Trophoblast cell (in vitro differentiated cells and primary cell): ENCODE results near the gene FBXO36.

ENCODE experiments used
- DNase-seq, 2 donors: peaks; one replicate each; pipeline ENCODE4 v3.0.0-alpha.2; 2016
- H2AFZ ChIP-seq: 2 replicates; pipeline ENCODE4 v1.6.1; 2013; ENCODE audit warnings: low read length, moderate library complexity, mild to moderate bottlenecking; ENCODE audit not compliant: insufficient read depth, poor library complexity
- H2AK5ac ChIP-seq: 2 replicates; pipeline ENCODE4 v1.6.1; 2013; ENCODE audit warnings: mild to moderate bottlenecking, low read length
- H2BK120ac ChIP-seq: 2 replicates; pipeline ENCODE4 v1.6.1; 2013; ENCODE audit warnings: low read length, mild to moderate bottlenecking, moderate library complexity; ENCODE audit not compliant: insufficient read depth, poor library complexity
- H2BK12ac ChIP-seq: 2 replicates; pipeline ENCODE4 v1.6.1; 2013; ENCODE audit warnings: mild to moderate bottlenecking, low read length, moderate library complexity
- H2BK5ac ChIP-seq: 2 replicates; pipeline ENCODE4 v1.6.1; 2013; ENCODE audit warnings: low read length, low read depth, moderate library complexity, mild to moderate bottlenecking; ENCODE audit not compliant: poor library complexity
- H3K14ac ChIP-seq: 2 replicates; pipeline ENCODE4 v1.6.1; 2013; ENCODE audit warnings: mild to moderate bottlenecking, low read length
- H3K18ac ChIP-seq: 2 replicates; pipeline ENCODE4 v1.6.1; 2013; ENCODE audit warnings: mild to moderate bottlenecking, low read length
- H3K23ac ChIP-seq: 2 replicates; pipeline ENCODE4 v1.6.1; 2013; ENCODE audit warnings: low read length
- H3K27ac ChIP-seq: 2 replicates; pipeline ENCODE4 v1.5.1; 2013; ENCODE audit warnings: low read depth, mild to moderate bottlenecking, inconsistent platforms, low read length, moderate library complexity
- H3K27me3 ChIP-seq: 2 replicates; pipeline ENCODE4 v1.6.1; 2013; ENCODE audit warnings: inconsistent platforms, mild to moderate bottlenecking, low read length, moderate library complexity; ENCODE audit not compliant: insufficient read depth
- H3K36me3 ChIP-seq, 2 experiments: 1 replicate in 1 of 2; 2 replicates in 1 of 2; pipeline ENCODE4 v1.6.1; 2013; ENCODE audit warnings: low read length in 2 of 2, mild to moderate bottlenecking in 2 of 2, moderate library complexity in 1 of 2; ENCODE audit not compliant: insufficient read depth in 2 of 2, control insufficient read depth in 1 of 2
- H3K4ac ChIP-seq: 2 replicates; pipeline ENCODE4 v1.6.1; 2013; ENCODE audit warnings: low read depth, mild to moderate bottlenecking, low read length, moderate library complexity
- H3K4me1 ChIP-seq, 2 experiments: 1 replicate in 1 of 2; 2 replicates in 1 of 2; pipeline ENCODE4 v1.6.1; 2013; ENCODE audit warnings: low read length in 2 of 2, mild to moderate bottlenecking in 2 of 2, moderate library complexity in 1 of 2; ENCODE audit not compliant: insufficient read depth in 2 of 2, control insufficient read depth in 1 of 2
- H3K4me2 ChIP-seq: 2 replicates; pipeline ENCODE4 v1.6.1; 2013; ENCODE audit warnings: inconsistent platforms, mild to moderate bottlenecking, low read length, moderate library complexity
- H3K4me3 ChIP-seq: 2 replicates; pipeline ENCODE4 v1.5.1; 2013; ENCODE audit warnings: mild to moderate bottlenecking, low read depth, low read length, inconsistent platforms
- H3K79me1 ChIP-seq: one replicate; pipeline ENCODE4 v1.6.1; 2013; ENCODE audit warnings: low read length
- H3K79me2 ChIP-seq: 2 replicates; pipeline ENCODE4 v1.6.1; 2013; ENCODE audit warnings: low read length, mild to moderate bottlenecking; ENCODE audit not compliant: control insufficient read depth, insufficient read depth, poor library complexity
- H3K9ac ChIP-seq: 2 replicates; pipeline ENCODE4 v1.6.1; 2013; ENCODE audit warnings: mild to moderate bottlenecking, low read length
- H3K9me3 ChIP-seq: 2 replicates; pipeline ENCODE4 v1.6.1; 2013; ENCODE audit warnings: low read depth, mild to moderate bottlenecking, control low read depth, inconsistent platforms, low read length; ENCODE audit not compliant: insufficient read depth
- H4K12ac ChIP-seq: 2 replicates; pipeline ENCODE4 v1.6.1; 2013; ENCODE audit warnings: low read depth, mild to moderate bottlenecking, low read length, moderate library complexity
- H4K8ac ChIP-seq: 2 replicates; pipeline ENCODE4 v1.6.1; 2013; ENCODE audit warnings: low read depth, mild to moderate bottlenecking, low read length, moderate library complexity
- H4K91ac ChIP-seq: one replicate; pipeline ENCODE4 v1.6.1; 2013; ENCODE audit warnings: low read depth, mild to moderate bottlenecking, low read length, moderate library complexity
- WGBS: extraction: QIAGEN DNeasy Blood & Tissue Kit; methylation state at CpG from one replicate; pipeline ENCODE4 v1.1.7; 2013; ENCODE audit warnings: missing lambda C conversion rate; ENCODE audit not compliant: insufficient read length, insufficient coverage; ENCODE audit errors: extremely low coverage; 5-methylcytosine and 5-hydroxymethylcytosine counted together

The FBXO36 gene

DNA sequence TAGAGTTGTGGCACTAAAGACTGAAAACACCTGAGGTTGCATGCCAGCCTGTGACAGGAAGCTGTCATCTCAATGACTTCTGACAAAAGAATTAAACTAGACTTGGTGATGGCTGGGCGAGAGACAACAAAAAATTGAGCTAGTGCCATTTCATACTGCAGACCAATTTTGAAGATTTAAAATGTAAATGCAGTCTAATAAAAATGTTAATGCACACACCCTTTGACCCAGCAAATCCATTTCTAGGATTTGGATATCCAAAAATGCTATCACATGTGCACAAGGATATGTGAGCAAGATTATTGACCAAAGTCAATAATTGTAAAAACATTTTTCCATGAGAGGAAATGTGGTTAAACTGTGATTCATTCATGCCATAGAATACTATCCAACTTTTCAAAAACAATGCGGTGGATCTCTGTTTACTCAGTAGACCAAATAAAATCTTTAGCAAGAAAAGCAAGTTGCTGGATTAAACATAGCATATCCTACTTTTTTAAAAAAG is 5.6 kb downstream of the FBXO36 start:
- Histone ChIP-seq H3K36me3 (no peaks in the 10 kb centered on the region), H4K12ac (no peak overlapping the region), H3K4me3 (no peak overlapping the region), H3K4me2 (no peak overlapping the region), H2BK5ac (no peak overlapping the region), H4K8ac (no peak overlapping the region), H3K27ac (no peak overlapping the region), H3K18ac (no peak overlapping the region), H3K23ac (no peak overlapping the region), H3K9ac (no peak overlapping the region), H2BK12ac (no peak overlapping the region), H3K4ac (no peak overlapping the region), H3K79me2 (no peaks in the 10 kb centered on the region), H2AK5ac (no peak overlapping the region), H3K9me3 (no peaks in the 10 kb centered on the region), H3K14ac (no peak overlapping the region), H4K91ac (no peak overlapping the region), H3K4me1 (no peaks in the 10 kb centered on the region), H2BK120ac (no peak overlapping the region), H3K27me3 (no peaks in the 10 kb centered on the region), H2AFZ (no peak overlapping the region), H3K79me1 (no peaks in the 10 kb centered on the region)
- no peak for DNase-seq
- no CpG with 5 or more reads among the region's 2 CpGs for WGBS

DNA sequence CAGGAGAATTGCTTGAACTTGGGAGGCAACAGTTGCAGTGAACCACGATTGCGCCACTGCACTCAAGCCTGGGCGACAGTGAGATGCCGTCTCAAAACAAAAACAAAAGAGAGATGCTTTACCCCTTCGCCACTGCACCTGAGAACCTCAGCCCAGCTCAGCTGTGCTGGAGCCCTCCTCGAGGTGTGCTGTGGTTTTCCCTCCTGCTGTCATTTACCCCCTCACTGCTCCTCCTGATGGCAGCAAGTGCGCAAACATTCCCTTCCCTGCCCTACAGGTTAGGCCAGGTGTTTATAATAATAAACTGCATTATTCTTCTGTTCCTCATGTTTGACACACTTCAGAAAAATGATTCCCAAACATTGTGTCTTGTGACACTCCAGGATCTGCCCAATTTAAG is 8.4 kb downstream of the FBXO36 start:
- no peaks in the 10 kb centered on the region for H3K27me3 ChIP-seq
- H3K27ac ChIP-seq: no peak overlapping the region
- no peak overlapping the region for H2AFZ ChIP-seq
- no peak overlapping the region for H3K4me2 ChIP-seq
- no peak overlapping the region for H2BK120ac ChIP-seq
- no peak overlapping the region for H3K14ac ChIP-seq
- H3K79me1 ChIP-seq: no peaks in the 10 kb centered on the region
- no peak overlapping the region for H2BK12ac ChIP-seq
- peak; percentile 80 to 92 for DNase-seq
- no peak overlapping the region for H2BK5ac ChIP-seq
- no peak overlapping the region for H4K8ac ChIP-seq
- no peaks in the 10 kb centered on the region for H3K9me3 ChIP-seq
- H3K36me3 ChIP-seq: peaks cover 0 to 2% of the 10 kb centered on the region in 2 experiments
- H3K4me3 ChIP-seq: no peak overlapping the region
- no CpG with 5 or more reads among the region's 7 CpGs for WGBS
- no peak overlapping the region for H4K12ac ChIP-seq
- no peak overlapping the region for H4K91ac ChIP-seq
- no peaks in the 10 kb centered on the region for H3K79me2 ChIP-seq
- no peak overlapping the region for H2AK5ac ChIP-seq
- H3K4me1 ChIP-seq: no peaks in the 10 kb centered on the region
- no peak overlapping the region for H3K9ac ChIP-seq
- no peak overlapping the region for H3K23ac ChIP-seq
- H3K18ac ChIP-seq: no peak overlapping the region
- no peak overlapping the region for H3K4ac ChIP-seq

DNA sequence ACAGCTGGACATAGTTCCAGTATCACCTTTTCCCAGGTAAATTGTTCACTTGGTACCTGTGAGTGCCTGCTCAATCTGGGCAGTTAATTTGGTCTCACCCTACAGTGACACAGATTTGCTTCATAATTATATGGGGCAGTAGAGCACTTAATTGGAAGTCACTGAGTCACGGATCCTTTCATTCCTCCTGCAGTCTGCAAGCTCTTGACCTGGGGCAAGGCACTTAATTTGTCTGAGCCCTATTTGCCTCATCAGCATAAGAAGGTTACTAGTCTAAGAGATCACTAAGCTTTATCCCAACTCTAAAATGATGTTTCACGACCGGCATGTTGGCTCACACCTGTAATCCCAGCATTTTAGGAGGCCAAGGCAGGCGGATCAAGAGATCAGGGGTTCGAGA is 8.9 kb downstream of the FBXO36 start:
- Histone ChIP-seq H3K4ac (no peak overlapping the region), H3K9me3 (no peaks in the 10 kb centered on the region), H2AK5ac (no peak overlapping the region), H2BK120ac (no peak overlapping the region), H3K27me3 (no peaks in the 10 kb centered on the region), H2BK12ac (no peak overlapping the region), H4K8ac (no peak overlapping the region), H3K79me1 (no peaks in the 10 kb centered on the region), H3K9ac (no peak overlapping the region), H4K12ac (no peak overlapping the region), H3K4me3 (no peak overlapping the region), H3K79me2 (no peaks in the 10 kb centered on the region), H3K4me2 (no peak overlapping the region), H3K36me3 (peaks cover 0 to 2% of the 10 kb centered on the region in 2 experiments), H3K27ac (no peak overlapping the region), H3K14ac (no peak overlapping the region), H2BK5ac (no peak overlapping the region), H3K18ac (no peak overlapping the region), H3K23ac (no peak overlapping the region), H3K4me1 (no peaks in the 10 kb centered on the region), H2AFZ (no peak overlapping the region), H4K91ac (no peak overlapping the region)
- DNase-seq: peak; percentile 52 to 69
- WGBS: no CpG with 5 or more reads among the region's 5 CpGs

DNA sequence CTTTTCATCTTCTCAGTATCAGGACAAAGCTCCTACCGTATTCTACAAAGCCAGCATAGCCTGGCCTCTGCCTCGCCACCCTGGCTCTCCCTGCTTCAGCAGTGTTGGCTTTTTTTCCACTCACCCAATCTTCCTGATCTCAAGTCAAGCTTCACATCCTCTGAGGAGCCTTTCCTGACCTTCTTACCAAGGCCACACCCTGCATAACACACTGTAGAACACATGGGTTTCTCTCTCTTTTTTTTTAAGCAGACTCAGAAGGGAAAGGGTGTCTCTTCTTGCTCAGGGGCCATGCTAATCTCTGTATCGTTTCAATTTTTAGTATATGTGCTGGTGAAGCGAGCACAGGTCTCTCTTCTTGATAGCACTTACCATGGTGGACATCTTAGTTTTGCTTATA is 15.2 kb downstream of the FBXO36 start:
- Histone ChIP-seq H3K9me3 (no peaks in the 10 kb centered on the region), H3K79me2 (no peaks in the 10 kb centered on the region), H3K79me1 (no peaks in the 10 kb centered on the region), H2BK120ac (no peak overlapping the region), H3K18ac (no peak overlapping the region), H2BK5ac (no peak overlapping the region), H3K4me1 (no peaks in the 10 kb centered on the region), H3K36me3 (peaks cover 0 to 2% of the 10 kb centered on the region in 2 experiments), H3K9ac (no peak overlapping the region), H3K14ac (no peak overlapping the region), H3K4ac (no peak overlapping the region), H3K23ac (no peak overlapping the region), H3K4me3 (no peak overlapping the region), H4K8ac (no peak overlapping the region), H2BK12ac (no peak overlapping the region), H2AK5ac (no peak overlapping the region), H3K27ac (no peak overlapping the region), H2AFZ (no peak overlapping the region), H4K12ac (no peak overlapping the region), H3K27me3 (no peaks in the 10 kb centered on the region), H3K4me2 (no peak overlapping the region), H4K91ac (no peak overlapping the region)
- no CpG with 5 or more reads among the region's 4 CpGs for WGBS
- no peak for DNase-seq
